Activated CD8-positive, alpha-beta memory T cell treated with anti-CD3 and anti-CD28 coated beads, Interleukin-2, amount 10 ng/mL, durations not matched to agents 7 days and 5 days (primary cell): ENCODE results near the gene LYSET. TPM values are rescaled to one million over a fixed set of nuclear protein-coding genes. Genes with fewer than 3 reads are reported as not detected.
"Not testable (repeated sequence)": the region's sequence is repeated elsewhere in the genome, so short reads cannot be mapped to it uniquely, and the experiment has no call there.

ENCODE experiments used
- ATAC-seq: fragments of 150-1000 bp; cut with Tn5 transposase; one replicate; pipeline ENCODE4 v1.10.0; 2021; ENCODE audit warnings: moderate library complexity
- CTCF ChIA-PET: fragments of 350-600 bp; sonication (Branson Sonifier 250); formaldehyde crosslinking; loops from one replicate; lab custom pipeline; 2021; ENCODE audit warnings: antibody characterized with exemption; lab: Charles Lee
- DNase-seq: peaks from one replicate; pipeline ENCODE4 v3.0.0-alpha.2; 2020
- H3K27ac Mint-ChIP-seq: one replicate; pipeline ENCODE4 v1.8.0; 2021; ENCODE audit warnings: mild to moderate bottlenecking, mixed read lengths
- H3K27me3 Mint-ChIP-seq: one replicate; pipeline ENCODE4 v1.8.0; 2021; ENCODE audit warnings: mixed read lengths
- H3K36me3 Mint-ChIP-seq: one replicate; pipeline ENCODE4 v1.8.0; 2021; ENCODE audit warnings: mild to moderate bottlenecking, mixed read lengths
- H3K4me1 Mint-ChIP-seq: one replicate; pipeline ENCODE4 v1.8.0; 2021; ENCODE audit warnings: mixed read lengths
- H3K4me3 Mint-ChIP-seq: one replicate; pipeline ENCODE4 v1.8.0; 2021; ENCODE audit warnings: mild to moderate bottlenecking, moderate library complexity, mixed read lengths
- H3K9me3 Mint-ChIP-seq: one replicate; pipeline ENCODE4 v1.8.0; 2022; ENCODE audit warnings: low read depth, mixed read lengths
- total RNA-seq, 2 experiments: library from RNA; stranded (reverse); gene quantifications; one replicate each; pipeline ENCODE4 v1.2.3, GENCODE V29; 2021

LYSET gene, protein sequence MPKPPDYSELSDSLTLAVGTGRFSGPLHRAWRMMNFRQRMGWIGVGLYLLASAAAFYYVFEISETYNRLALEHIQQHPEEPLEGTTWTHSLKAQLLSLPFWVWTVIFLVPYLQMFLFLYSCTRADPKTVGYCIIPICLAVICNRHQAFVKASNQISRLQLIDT
- 1 to 10 TPM; 6.3 to 9.7 TPM for total RNA-seq

DNA sequence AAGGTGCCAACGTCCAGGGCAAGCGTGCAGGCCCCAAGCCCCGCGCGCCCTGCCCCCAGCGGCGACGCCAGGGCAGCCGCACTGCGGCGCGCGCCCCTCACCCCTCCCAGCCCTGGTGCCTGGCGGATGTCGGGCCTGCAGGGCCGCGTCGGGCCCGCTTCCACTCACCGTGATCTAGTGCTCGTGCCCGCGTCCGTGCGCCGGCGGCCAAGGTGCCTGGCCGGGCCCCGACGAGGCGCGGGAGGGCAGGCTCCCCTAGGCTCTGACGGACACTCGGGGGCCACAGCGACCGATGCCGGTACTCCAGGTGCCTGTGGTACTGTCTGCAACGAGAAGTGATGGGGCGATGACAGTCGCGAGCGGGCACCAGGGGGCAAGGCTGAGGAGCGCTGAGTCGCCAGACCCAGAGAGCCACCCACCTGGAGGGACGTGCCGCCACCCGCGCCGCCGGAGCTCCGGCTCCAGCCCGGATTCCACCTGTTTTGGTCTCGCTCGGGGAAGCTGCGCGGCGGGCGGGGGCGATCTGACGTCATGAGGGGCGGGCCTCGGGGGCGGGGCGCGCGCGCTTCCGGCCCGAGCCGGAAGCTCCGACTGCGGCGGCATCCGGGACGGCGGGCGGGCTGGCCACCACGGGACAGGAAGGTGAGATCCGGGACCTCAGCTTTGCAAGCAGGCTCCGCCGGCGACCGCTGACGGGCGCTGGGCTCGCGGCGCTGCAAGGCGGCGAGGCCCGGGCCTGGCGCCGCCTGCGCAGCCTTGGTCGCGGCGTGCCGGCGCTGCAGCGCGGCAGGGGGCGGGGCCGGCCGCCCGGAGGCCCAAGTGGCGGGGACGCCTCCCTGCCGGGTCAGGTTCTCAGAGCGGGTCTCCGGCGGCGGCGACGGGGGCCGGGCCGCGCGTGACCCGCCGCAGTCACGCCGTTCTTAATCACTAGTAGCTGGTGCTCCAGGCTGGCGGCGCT lies at the start of gene LYSET, which contains the start of gene MOAP1:
Gene LYSET, plus strand, starts transcription at position 927 of the 958 bp plus-strand sequence. CDS start 89 bp downstream, outside the sequence.
Gene MOAP1, minus strand, starts transcription at position 507 of the 958 bp plus-strand sequence. CDS start 655 bp downstream, outside the sequence.
- no peaks in the 10 kb centered on the region for H3K9me3 Mint-ChIP-seq
- CTCF ChIA-PET: interaction anchor here (0.7 to 3.5 kb wide), 12 partner anchors 9 to 126 kb away, joined by 3 to 20 read pairs (median 6); partner anchors contain the start of genes GON7 and UBR7
- peak within 1 kb of the TSS; percentile 94 for H3K27ac Mint-ChIP-seq
- peaks cover 20% of the 10 kb centered on the region for H3K36me3 Mint-ChIP-seq
- DNase-seq: peak; percentile 95
- peak within 1 kb of the TSS; percentile 90 for H3K4me3 Mint-ChIP-seq
- peaks cover 31% of the 10 kb centered on the region for H3K4me1 Mint-ChIP-seq
- ATAC-seq: peak; percentile 90
- H3K27me3 Mint-ChIP-seq: no peaks in the 10 kb centered on the region

DNA sequence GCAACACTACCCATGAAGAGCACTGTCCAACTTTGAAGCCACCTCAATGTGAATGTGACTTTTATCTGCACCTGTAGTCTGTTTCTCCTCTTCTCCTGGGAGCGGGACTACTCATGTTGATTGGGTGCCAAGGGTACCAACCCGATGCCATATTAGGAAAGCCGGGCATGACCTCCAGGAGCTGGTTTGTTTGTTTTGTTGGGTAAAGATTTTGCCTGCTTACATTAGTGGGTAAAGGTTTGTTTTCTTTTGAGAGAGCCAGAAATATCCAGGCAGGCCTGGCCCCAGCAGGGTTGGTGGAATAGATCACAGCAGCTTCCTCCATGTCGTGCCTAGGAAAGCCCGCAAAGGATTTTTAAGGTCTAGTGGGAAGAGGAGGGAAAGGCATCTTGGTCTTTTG lies 49.7 kb upstream of the LYSET start:
- H3K27ac Mint-ChIP-seq: no peak overlapping the region
- H3K4me3 Mint-ChIP-seq: no peak overlapping the region
- H3K27me3 Mint-ChIP-seq: no peaks in the 10 kb centered on the region
- DNase-seq (no peak), ATAC-seq (no peak)
- no peaks in the 10 kb centered on the region for H3K9me3 Mint-ChIP-seq
- peaks cover 5% of the 10 kb centered on the region for H3K4me1 Mint-ChIP-seq
- H3K36me3 Mint-ChIP-seq: no peaks in the 10 kb centered on the region
- CTCF ChIA-PET: interaction anchor here (13.7 kb wide), 1 partner anchor 18 kb away, joined by 269 read pairs; the partner anchor contains the start of gene ITPK1

DNA sequence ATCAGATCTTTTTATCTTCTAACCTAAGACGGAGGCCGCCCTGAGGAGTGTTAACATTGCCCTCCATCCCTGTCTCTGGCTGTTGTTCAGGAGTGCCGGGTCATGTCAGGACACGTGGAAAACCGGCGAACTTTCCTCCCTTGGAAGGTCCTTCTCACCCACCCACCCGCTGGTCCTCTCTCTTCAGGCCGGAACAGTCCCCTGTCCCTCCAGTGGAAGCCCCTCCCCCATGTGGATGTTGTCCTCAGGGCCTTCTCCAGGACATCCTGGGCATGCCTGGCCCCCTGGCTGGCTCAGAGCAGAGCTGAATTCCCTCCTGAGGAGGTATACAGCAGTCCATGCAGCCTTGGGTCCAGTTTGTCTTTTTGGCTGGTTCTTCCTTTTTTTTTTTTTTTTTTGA lies 49.1 kb upstream of the LYSET start:
- H3K36me3 Mint-ChIP-seq: no peaks in the 10 kb centered on the region
- H3K27ac Mint-ChIP-seq: no peak overlapping the region
- CTCF ChIA-PET: interaction anchor here (1.8 to 13.7 kb wide), 2 partner anchors 10 to 18 kb away, joined by 4 to 269 read pairs; partner anchors contain the start of gene ITPK1
- DNase-seq (no peak), ATAC-seq (no peak)
- peaks cover 5% of the 10 kb centered on the region for H3K4me1 Mint-ChIP-seq
- H3K4me3 Mint-ChIP-seq: no peak overlapping the region
- H3K27me3 Mint-ChIP-seq: no peaks in the 10 kb centered on the region
- H3K9me3 Mint-ChIP-seq: no peaks in the 10 kb centered on the region

DNA sequence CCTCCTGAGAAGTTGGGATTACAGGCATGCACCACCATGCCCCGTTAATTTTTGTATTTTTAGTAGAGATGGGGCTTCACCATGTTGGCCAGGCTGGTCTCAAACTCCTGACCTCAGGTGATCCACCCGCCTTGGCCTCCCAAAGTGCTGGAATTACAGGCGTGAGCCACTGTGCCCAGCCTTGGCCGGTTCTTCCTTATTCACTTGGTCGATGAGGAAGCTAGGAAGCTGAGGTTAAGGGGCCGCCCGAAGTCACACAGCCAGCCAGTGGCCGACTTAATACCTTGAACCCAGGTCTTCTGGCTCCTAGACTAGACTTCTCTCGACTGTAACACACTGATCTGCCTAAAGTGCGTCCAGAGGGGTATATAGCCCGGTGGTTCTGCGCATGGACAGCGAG lies 48.6 kb upstream of the LYSET start:
- H3K27me3 Mint-ChIP-seq: not testable (repeated sequence)

DNA sequence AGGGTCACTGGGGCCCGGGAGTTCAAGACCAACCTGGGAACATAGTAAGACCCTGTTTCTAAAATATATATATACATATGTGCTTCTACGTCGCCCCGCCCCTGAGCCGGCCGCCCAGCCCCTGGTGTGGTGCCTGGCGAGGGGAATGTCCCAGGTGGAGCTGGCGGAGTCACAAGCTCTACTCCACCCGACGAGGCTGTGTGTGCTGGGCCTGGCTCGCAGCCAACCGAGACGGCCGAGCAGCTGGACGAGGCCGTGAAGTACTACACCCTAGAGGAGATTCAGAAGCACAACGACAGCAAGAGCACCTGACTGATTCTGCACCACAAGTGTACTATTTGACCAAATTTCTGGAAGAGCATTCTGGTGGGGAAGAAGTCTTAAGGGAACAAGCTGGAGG lies 47.3 kb upstream of the LYSET start:
- Mint-ChIP-seq H3K4me3 (no peak overlapping the region), H3K9me3 (no peaks in the 10 kb centered on the region), H3K4me1 (peaks cover 5% of the 10 kb centered on the region), H3K27ac (no peak overlapping the region), H3K27me3 (no peaks in the 10 kb centered on the region), H3K36me3 (no peaks in the 10 kb centered on the region)
- CTCF ChIA-PET: interaction anchor here (2.0 to 13.7 kb wide), 4 partner anchors 20 to 186 kb away, joined by 6 to 269 read pairs (median 16); partner anchors contain the start of gene ITPK1
- ATAC-seq (no peak), DNase-seq (no peak)

More for the DNA sequence above, 48.6 kb upstream of the LYSET start:
- not testable (repeated sequence) for H3K4me1 Mint-ChIP-seq, H3K9me3 Mint-ChIP-seq, H3K27ac Mint-ChIP-seq, DNase-seq, H3K36me3 Mint-ChIP-seq, H3K4me3 Mint-ChIP-seq, ATAC-seq
- CTCF ChIA-PET: interaction anchor here (1.8 to 13.7 kb wide), 2 partner anchors 10 to 19 kb away, joined by 4 to 269 read pairs; partner anchors contain the start of gene ITPK1

DNA sequence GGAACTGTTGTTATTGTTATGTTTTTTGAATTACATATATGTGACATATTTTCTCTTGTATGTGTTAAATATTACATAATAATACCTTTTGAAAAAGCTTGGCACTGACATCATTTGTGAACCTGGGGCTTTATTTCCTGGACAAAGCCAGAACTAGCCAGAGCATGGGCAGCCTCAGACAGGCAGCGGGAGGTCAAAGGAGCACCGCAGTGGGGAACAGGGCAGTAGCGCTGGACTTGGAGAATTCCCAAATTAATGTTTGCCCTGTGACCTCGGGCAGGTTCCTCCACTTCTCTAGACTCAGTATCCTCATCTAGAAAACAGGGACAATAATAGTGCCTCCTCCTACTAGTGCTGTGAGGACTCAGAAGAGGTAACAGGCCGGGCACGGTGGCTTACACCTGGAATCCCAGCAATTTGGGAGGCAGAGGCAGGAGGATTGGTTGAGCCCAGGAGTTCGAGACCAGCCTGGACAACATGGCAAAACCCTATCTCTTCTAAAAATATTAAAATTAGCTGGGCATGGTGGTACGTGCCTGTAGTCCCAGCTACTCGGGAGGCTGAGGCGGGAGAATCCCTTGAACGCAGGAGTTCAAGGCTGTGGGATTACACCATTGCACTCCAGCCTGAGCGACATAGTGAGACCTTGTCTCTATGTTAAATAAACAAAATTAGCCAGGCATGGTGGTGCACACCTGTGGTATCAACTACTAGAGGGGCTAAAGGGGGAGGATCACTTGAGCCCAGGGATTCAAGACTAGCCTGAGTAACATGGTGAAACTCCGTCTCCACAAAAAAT lies 42.1 kb upstream of the LYSET start:
- H3K27me3 Mint-ChIP-seq: no peaks in the 10 kb centered on the region
- ATAC-seq: no peak
- CTCF ChIA-PET: interaction anchor here (1.0 to 13.7 kb wide), 3 partner anchors 11 to 191 kb away, joined by 3 to 269 read pairs (median 6); partner anchors contain the start of gene ITPK1
- no peak for DNase-seq
- no peaks in the 10 kb centered on the region for H3K9me3 Mint-ChIP-seq
- peaks cover 15% of the 10 kb centered on the region for H3K4me1 Mint-ChIP-seq
- no peak overlapping the region for H3K27ac Mint-ChIP-seq
- H3K36me3 Mint-ChIP-seq: no peaks in the 10 kb centered on the region
- H3K4me3 Mint-ChIP-seq: no peak overlapping the region

DNA sequence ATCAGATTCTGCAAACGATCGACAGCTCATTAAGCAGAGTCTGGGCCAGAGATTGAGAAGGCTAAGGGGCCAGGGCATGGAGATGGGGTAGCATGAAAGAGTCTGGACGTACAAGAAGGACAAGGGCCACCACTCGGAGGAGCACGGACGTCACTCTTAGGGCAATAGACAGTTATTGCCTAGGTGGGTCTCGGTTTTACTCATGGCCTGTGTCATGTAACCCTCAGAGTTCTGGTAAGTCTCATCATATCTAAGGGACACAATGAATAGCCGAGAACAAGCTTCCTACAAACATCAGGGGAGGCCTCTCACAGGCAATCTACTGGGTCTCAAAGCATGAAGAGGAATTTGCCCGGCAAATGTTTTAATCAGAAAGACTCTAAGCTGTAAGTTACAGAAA lies 39.0 kb upstream of the LYSET start:
- H3K36me3 Mint-ChIP-seq: no peaks in the 10 kb centered on the region
- H3K27me3 Mint-ChIP-seq: no peaks in the 10 kb centered on the region
- DNase-seq (peak; percentile 65), ATAC-seq (peak; percentile 79)
- H3K27ac Mint-ChIP-seq: peak overlapping the region; percentile 78
- CTCF ChIA-PET: interaction anchor here (0.8 to 2.7 kb wide), 8 partner anchors 9 to 194 kb away, joined by 3 to 11 read pairs (median 4); partner anchors contain the start of genes GON7, ITPK1 and UBR7
- H3K4me1 Mint-ChIP-seq: peaks cover 17% of the 10 kb centered on the region
- peak overlapping the region; percentile 1 for H3K4me3 Mint-ChIP-seq
- no peaks in the 10 kb centered on the region for H3K9me3 Mint-ChIP-seq

DNA sequence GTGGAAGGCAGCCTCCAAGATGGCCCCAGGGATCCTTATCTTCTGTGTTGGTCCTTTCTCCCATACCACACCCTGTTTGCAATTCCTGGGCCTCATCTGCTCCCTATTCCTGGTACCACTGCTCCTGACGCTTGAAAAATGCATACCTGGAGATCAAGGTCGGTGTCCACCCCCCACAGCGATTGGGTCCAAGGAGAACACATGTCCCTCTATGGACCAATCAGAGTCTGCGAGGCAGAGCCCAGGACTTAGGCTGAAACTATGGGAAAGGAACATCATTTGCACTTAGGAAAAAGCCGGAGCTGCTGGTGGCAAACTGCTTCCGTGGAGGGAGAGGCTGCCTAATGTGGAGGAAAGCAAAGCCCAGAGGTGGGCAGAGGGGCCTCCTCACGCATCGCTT lies 36.1 kb upstream of the LYSET start:
- Mint-ChIP-seq H3K4me1 (peaks cover 23% of the 10 kb centered on the region), H3K9me3 (no peaks in the 10 kb centered on the region), H3K36me3 (no peaks in the 10 kb centered on the region), H3K27me3 (no peaks in the 10 kb centered on the region), H3K4me3 (no peak overlapping the region), H3K27ac (no peak overlapping the region)
- ATAC-seq (no peak), DNase-seq (no peak)
- CTCF ChIA-PET: no interaction called here

DNA sequence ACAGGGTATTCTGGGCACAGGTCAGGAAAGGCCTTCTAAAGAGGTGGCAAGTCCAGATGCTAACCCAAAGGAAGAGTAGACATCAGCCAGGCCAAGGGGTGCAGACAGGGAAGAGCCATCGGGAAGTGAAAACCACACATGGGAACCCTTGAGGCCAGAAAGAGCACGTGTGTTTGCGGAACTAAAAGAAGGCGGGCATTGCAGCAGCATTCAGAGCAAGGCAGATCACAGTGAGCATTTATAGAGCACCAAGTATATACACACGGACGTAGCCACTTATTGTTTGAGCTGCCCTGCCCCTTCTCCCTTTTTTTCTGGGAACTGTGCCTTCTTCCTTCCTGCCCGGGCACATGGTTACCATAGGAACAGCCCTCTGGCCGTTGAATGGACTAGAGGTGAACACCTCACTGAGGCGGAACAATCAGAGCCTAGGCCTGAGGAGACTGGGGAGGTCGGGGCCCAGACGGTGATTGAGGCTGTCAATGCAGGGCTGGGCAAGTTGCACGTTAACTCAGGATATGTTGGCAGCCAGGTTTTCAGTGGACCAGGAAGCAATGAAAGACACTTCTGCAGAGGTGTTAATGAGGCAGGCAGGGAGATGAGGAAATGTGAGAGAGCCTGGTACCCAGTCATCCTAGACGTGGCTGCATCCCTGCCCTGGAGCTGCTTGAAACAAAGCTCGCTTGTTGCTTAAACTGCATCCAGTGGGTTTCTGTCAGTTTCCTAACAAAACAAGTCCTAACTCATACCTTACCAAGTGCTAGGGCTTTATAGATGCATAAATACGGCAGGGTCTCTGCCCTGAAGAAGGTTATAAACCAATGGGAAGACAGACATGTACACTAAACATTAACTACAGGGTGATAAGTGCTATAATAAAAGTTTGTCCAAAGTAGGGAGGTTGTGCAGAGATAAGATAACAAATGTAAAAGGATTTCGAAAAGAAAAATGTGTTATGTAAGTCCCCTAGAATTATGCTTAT lies 34.6 kb upstream of the LYSET start:
- no peak overlapping the region for H3K27ac Mint-ChIP-seq
- CTCF ChIA-PET: no interaction called here
- no peaks in the 10 kb centered on the region for H3K9me3 Mint-ChIP-seq
- ATAC-seq: no peak
- H3K27me3 Mint-ChIP-seq: no peaks in the 10 kb centered on the region
- no peaks in the 10 kb centered on the region for H3K36me3 Mint-ChIP-seq
- no peak for DNase-seq
- H3K4me1 Mint-ChIP-seq: peaks cover 22% of the 10 kb centered on the region
- no peak overlapping the region for H3K4me3 Mint-ChIP-seq

DNA sequence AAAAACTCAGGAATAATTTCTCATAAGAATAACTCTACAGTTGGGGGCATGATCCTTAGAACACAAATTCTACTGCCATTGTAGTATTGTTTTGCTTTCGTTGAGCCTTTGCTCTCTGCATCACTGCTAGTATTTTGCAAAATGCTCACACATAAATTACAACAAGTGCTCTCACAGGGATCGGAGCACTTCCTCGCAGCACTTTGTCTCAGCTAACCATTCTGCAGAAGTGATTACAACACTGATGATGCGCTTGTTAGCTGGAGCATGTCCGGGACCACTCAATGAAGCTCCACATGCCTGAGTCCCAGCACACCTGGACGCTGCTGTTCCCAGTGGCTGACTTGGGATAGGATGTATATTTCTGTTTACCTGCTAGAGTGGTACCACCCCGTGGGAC lies 32.0 kb upstream of the LYSET start:
- Mint-ChIP-seq H3K9me3 (no peaks in the 10 kb centered on the region), H3K27me3 (no peaks in the 10 kb centered on the region), H3K36me3 (no peaks in the 10 kb centered on the region), H3K4me1 (peaks cover 12% of the 10 kb centered on the region), H3K4me3 (no peak overlapping the region), H3K27ac (no peak overlapping the region)
- ATAC-seq (no peak), DNase-seq (no peak)
- CTCF ChIA-PET: no interaction called here

DNA sequence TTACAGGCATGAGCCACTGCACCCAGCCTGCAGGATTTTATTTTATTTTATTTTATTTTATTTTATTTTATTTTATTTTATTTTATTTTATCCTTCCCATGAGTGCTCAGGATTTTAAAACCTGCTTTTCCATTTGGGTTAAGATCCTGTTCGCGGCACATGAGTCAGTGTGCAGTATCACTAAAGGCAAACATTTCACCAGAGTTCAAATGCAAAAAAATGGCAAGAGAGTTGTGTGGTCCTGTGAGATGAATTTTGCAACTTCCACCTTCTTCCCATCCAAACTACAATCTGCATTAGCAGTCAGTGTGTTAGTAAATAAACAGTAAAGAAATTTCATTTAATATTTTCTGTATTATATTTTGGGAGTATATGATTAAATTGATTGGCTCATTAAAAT lies 29.4 kb upstream of the LYSET start:
- Mint-ChIP-seq H3K4me1 (peaks cover 9% of the 10 kb centered on the region), H3K4me3 (no peak overlapping the region), H3K27me3 (no peaks in the 10 kb centered on the region), H3K27ac (no peak overlapping the region), H3K9me3 (no peaks in the 10 kb centered on the region), H3K36me3 (no peaks in the 10 kb centered on the region)
- CTCF ChIA-PET: interaction anchor here (1.1 kb wide), 1 partner anchor 43 kb away, joined by 4 read pairs; no protein-coding TSS in a partner anchor
- DNase-seq (no peak), ATAC-seq (no peak)
